ENCODE data around the gene MS4A2.
"Not testable (repeated sequence)": the region's sequence is repeated elsewhere in the genome, so short reads cannot be mapped to it uniquely, and the experiment has no call there.

MS4A2 gene

DNA sequence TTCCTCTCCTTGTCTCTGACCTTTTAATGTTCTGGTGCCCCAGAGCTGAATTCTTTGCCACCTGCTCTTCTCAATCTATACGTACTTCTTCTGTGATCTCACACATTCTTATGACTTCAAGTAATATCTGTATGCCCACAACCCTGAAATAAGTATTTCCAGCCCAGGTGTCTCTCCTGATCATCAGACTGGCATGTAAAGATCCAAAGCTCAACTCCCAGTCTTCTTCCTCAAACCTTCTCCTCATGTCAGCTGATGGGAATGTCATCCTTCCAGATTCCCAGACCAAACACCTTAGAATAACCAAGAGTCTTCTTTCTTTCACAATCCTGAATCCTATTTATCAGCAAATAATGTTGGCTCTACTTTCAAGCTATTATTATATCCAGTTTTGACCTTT lies 22.7 kb upstream of the MS4A2 start:
- TF ChIP-seq PKNOX1 (IDR thresholded peaks at IDR 0.05) (no peak), CTBP1 (IDR thresholded peaks at IDR 0.05; ENCODE audit: borderline replicate concordance) (no peak), ZNF384 (IDR thresholded peaks at IDR 0.05) (no peak), LEF1 (IDR thresholded peaks at IDR 0.05; ENCODE audit: borderline replicate concordance) (no peak), FOXK2 (IDR thresholded peaks at IDR 0.05) (no peak), NFRKB (IDR thresholded peaks at IDR 0.05) (no peak), TARDBP (IDR thresholded peaks at IDR 0.05) (no peak), FOXA1 (IDR thresholded peaks at IDR 0.05) (no peak), BHLHE40 (IDR thresholded peaks at IDR 0.05; ENCODE audit: borderline replicate concordance) (no peak), L3MBTL2 (conservative IDR thresholded peaks at IDR 0.05) (no peak)
- ChIA-PET CTCF (no interaction called here), POLR2A (no interaction called here)
- no peak for DNase-seq (ENCODE audit: extremely low spot score)

DNA sequence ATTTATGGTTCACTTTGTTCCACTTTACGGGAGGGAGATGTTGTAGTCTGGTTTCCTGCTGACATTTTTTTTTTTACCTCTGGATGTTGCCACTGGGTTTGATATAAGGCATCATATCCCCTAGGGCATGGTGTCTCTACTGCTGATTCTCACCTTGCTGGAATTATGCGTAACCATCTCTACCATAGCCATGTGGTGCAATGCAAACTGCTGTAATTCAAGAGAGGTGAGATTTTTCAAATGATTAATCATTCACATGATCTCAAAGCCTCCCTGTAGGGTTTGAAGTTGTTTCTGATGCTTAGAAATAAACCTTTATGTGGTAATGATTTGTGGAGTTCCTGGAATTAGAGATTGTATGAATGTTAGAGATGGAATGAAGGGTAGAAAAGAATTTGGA lies 19.0 kb upstream of the MS4A2 start:
- ChIA-PET CTCF (no interaction called here), POLR2A (no interaction called here)
- DNase-seq (ENCODE audit: extremely low spot score), result no peak
- no peak for TF ChIP-seq L3MBTL2 (conservative IDR thresholded peaks at IDR 0.05)
- TF ChIP-seq FOXM1 (IDR thresholded peaks at IDR 0.05; ENCODE audit: borderline replicate concordance), result no peak
- TF ChIP-seq NFRKB (IDR thresholded peaks at IDR 0.05), result no peak
- no peak for TF ChIP-seq SP1 (IDR thresholded peaks at IDR 0.05)
- TF ChIP-seq ARNT (IDR thresholded peaks at IDR 0.05), result no peak
- no peak for TF ChIP-seq PKNOX1 (IDR thresholded peaks at IDR 0.05)
- no peak for TF ChIP-seq CTBP1 (IDR thresholded peaks at IDR 0.05; ENCODE audit: borderline replicate concordance)
- no peak for TF ChIP-seq FOXK2 (IDR thresholded peaks at IDR 0.05)

- POLR2A ChIA-PET, result not testable (repeated sequence)
These were observed 16.8 kb upstream of the MS4A2 start for GRCh38 chr11:60071644-60072043.

GRCh38 chr11:60077216-60077817 lies 11.1 kb upstream of the MS4A2 start:
- no peak for DNase-seq (ENCODE audit: extremely low spot score)
- POLR2A ChIA-PET, result no interaction called here
- TF ChIP-seq ZNF384 (IDR thresholded peaks at IDR 0.05) (no peak), NFRKB (IDR thresholded peaks at IDR 0.05) (no peak), LEF1 (IDR thresholded peaks at IDR 0.05; ENCODE audit: borderline replicate concordance) (no peak), ELF4 (IDR thresholded peaks at IDR 0.05) (no peak), BHLHE40 (IDR thresholded peaks at IDR 0.05; ENCODE audit: borderline replicate concordance) (no peak), FOXA1 (IDR thresholded peaks at IDR 0.05) (no peak)
- CTCF ChIA-PET, result no interaction called here

More at GRCh38 chr11:60071644-60072043, 16.8 kb upstream of the MS4A2 start:
- CTCF ChIA-PET; DNase-seq (ENCODE audit: extremely low spot score): not testable (repeated sequence)

DNA sequence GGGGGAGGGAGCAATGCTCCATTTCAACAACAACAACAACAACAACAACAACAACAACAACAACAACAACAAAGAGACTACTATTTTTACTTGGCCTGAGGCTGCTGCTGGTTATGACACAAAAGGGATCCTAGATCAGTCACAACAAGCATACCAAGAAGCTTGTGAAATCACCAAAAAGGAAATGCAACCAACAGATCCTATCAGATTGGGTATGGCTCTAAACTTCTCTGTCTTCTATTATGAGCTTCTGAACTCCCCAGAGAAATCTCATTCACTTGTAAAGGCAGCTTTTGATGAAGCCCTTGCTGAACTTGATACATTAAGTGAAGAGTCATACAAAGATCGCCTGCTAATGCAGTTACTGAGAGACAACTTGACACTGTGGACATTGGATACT lies 10.5 kb upstream of the MS4A2 start:
- no peak for DNase-seq (ENCODE audit: extremely low spot score)
- POLR2A ChIA-PET, result no interaction called here
- TF ChIP-seq BHLHE40 (IDR thresholded peaks at IDR 0.05; ENCODE audit: borderline replicate concordance) (no peak), FOXA1 (IDR thresholded peaks at IDR 0.05) (no peak), ZNF384 (IDR thresholded peaks at IDR 0.05) (no peak), SUZ12 (IDR thresholded peaks at IDR 0.05) (no peak), FOXK2 (IDR thresholded peaks at IDR 0.05) (no peak), ARNT (IDR thresholded peaks at IDR 0.05) (no peak), HDGF (IDR thresholded peaks at IDR 0.05; ENCODE audit: borderline replicate concordance) (no peak), L3MBTL2 (conservative IDR thresholded peaks at IDR 0.05) (no peak), CTBP1 (IDR thresholded peaks at IDR 0.05; ENCODE audit: borderline replicate concordance) (no peak), NFRKB (IDR thresholded peaks at IDR 0.05) (no peak), PKNOX1 (IDR thresholded peaks at IDR 0.05) (no peak), ELF4 (IDR thresholded peaks at IDR 0.05) (no peak), FOXM1 (IDR thresholded peaks at IDR 0.05; ENCODE audit: borderline replicate concordance) (no peak), TARDBP (IDR thresholded peaks at IDR 0.05) (no peak), LEF1 (IDR thresholded peaks at IDR 0.05; ENCODE audit: borderline replicate concordance) (no peak), SP1 (IDR thresholded peaks at IDR 0.05) (no peak)
- CTCF ChIA-PET, result no interaction called here

GRCh38 chr11:60078745-60079144 lies 9.7 kb upstream of the MS4A2 start:
- no peak for DNase-seq (ENCODE audit: extremely low spot score)
- TF ChIP-seq FOXM1 (IDR thresholded peaks at IDR 0.05; ENCODE audit: borderline replicate concordance) (no peak), TARDBP (IDR thresholded peaks at IDR 0.05) (no peak), BHLHE40 (IDR thresholded peaks at IDR 0.05; ENCODE audit: borderline replicate concordance) (no peak), SP1 (IDR thresholded peaks at IDR 0.05) (no peak), HDGF (IDR thresholded peaks at IDR 0.05; ENCODE audit: borderline replicate concordance) (no peak)
- ChIA-PET CTCF (no interaction called here), POLR2A (no interaction called here)

DNA sequence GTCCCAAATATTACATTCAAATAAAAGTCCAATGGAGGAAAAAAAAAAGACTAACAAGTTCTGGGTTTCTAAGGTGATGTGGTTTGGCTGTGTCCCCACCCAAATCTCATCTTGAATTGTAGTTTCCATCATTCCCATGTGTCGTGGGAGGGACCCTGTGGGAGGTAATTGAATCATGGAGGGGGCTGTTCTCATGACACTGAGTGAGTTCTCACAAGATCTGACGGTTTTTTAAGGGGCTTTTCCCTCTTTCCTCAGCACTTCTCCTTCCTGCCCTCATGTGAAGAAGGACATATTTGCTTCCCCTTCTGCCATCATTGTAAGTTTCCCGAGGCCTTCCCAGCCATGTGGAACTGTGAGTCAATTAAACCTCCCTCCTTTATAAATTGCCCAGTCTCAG lies 7.9 kb upstream of the MS4A2 start:
- DNase-seq (ENCODE audit: extremely low spot score), result no peak
- CTCF ChIA-PET, result no interaction called here
- TF ChIP-seq FOXM1 (IDR thresholded peaks at IDR 0.05; ENCODE audit: borderline replicate concordance) (no peak), PKNOX1 (IDR thresholded peaks at IDR 0.05) (no peak), SP1 (IDR thresholded peaks at IDR 0.05) (no peak), HDGF (IDR thresholded peaks at IDR 0.05; ENCODE audit: borderline replicate concordance) (no peak), SUZ12 (IDR thresholded peaks at IDR 0.05) (no peak), ELF4 (IDR thresholded peaks at IDR 0.05) (no peak), ZNF384 (IDR thresholded peaks at IDR 0.05) (no peak), TARDBP (IDR thresholded peaks at IDR 0.05) (no peak), BHLHE40 (IDR thresholded peaks at IDR 0.05; ENCODE audit: borderline replicate concordance) (no peak)
- POLR2A ChIA-PET, result no interaction called here

All from HEK293T (cell line).